Stomach (tissue), 9 donors: Measurements from ENCODE around the gene NISCH. TPM values are rescaled to one million over a fixed set of nuclear protein-coding genes. Genes with fewer than 3 reads are reported as not detected.

Experiments
- DNase-seq, 2 donors: peaks; one replicate each; pipeline versions ENCODE4 v3.0.0 to v3.0.0-alpha.2; 2013 to 2019
- H3K27ac ChIP-seq, 5 donors: fragments of 200-600 bp in 4 of 5; sonication (generic) in 4 of 5; one replicate each; pipeline ENCODE4 v1.5.1; 2013 to 2019; ENCODE audit warnings: mild to moderate bottlenecking in 1 of 5, moderate library complexity in 1 of 5
- H3K27me3 ChIP-seq, 3 donors: fragments of 200-600 bp; sonication (generic); one replicate each; pipeline ENCODE4 v1.5.1; 2017 to 2019; ENCODE audit warnings: mixed run types in 1 of 3
- H3K36me3 ChIP-seq, 4 donors: fragments of 200-600 bp; sonication (generic); 1 replicate in 3 of 4; 2 replicates in 1 of 4; pipeline ENCODE4 v1.5.1; 2016 to 2019
- H3K4me1 ChIP-seq, 4 donors: fragments of 200-600 bp; sonication (generic); one replicate each; pipeline ENCODE4 v1.5.1; 2016 to 2019
- H3K4me3 ChIP-seq, 4 donors: fragments of 200-600 bp; sonication (generic) in 3 of 4; one replicate each; pipeline ENCODE4 v1.5.1; 2016 to 2019; ENCODE audit warnings: mild to moderate bottlenecking in 1 of 4
- H3K9me3 ChIP-seq, 4 donors: fragments of 200-600 bp; sonication (generic); one replicate each; pipeline ENCODE4 v1.5.1; 2016 to 2019
- EP300 ChIP-seq: sonication (generic); formaldehyde crosslinking; IDR thresholded peaks from one replicate; pipeline ENCODE4 v1.6.1; 2017; ENCODE audit warnings: antibody characterized with exemption
- POLR2A ChIP-seq, 4 donors: fragments of 450-650 bp; IDR thresholded peaks; one replicate each; pipeline ENCODE4 v1.6.1; 2016; ENCODE audit warnings: antibody characterized with exemption in 4 of 4, control low read depth in 2 of 4, mild to moderate bottlenecking in 1 of 4, moderate library complexity in 1 of 4
- POLR2AphosphoS5 ChIP-seq, 3 donors: sonication (generic); formaldehyde crosslinking; IDR thresholded peaks; one replicate each; pipeline ENCODE4 v1.6.1; 2016; ENCODE audit warnings: antibody characterized with exemption in 3 of 3
- WGBS, 5 donors: extraction: QIAGEN DNeasy Blood & Tissue Kit in 3 of 5; methylation state at CpG; one replicate each; pipeline versions ENCODE4 v1.1.5 to v1.1.7; 2013 to 2018; 5-methylcytosine and 5-hydroxymethylcytosine counted together
- intact Hi-C: fragments of 100-400 bp; cut with DNase I; formaldehyde crosslinking; loops from one replicate; pipeline ENCODE4 v1.15.1; 2023; ENCODE audit warnings: low total_unique reads
- polyA plus RNA-seq, 3 donors: library from polyadenylated mRNA; stranded (reverse); fragments of 200-250 nt; gene quantifications; one replicate each; pipeline ENCODE4 v1.2.3, GENCODE V29; 2013
- total RNA-seq, 5 donors: library from RNA; depleted of rRNA; stranded (reverse); fragments of >200 nt; gene quantifications; one replicate each; pipeline versions ENCODE4 v1.1.0 to v1.2.3, GENCODE V29; 2014 to 2016
- TF ChIP-seq, protein P1 (sequence below), 7 experiments: fragments of 450-650 bp in 4 of 7; fragments of 200-600 bp in 3 of 7; sonication (generic) in 3 of 7; IDR thresholded peaks; one replicate each; pipeline ENCODE4 v1.5.1; 2016 to 2019; ENCODE audit warnings: antibody characterized with exemption in 7 of 7, control low read depth in 2 of 7, mild to moderate bottlenecking in 1 of 7
- donor health status: healthy with polysubstance abuse.
- donor health status: Bipolar disorder and iron deficiency.
- donor health status: healthy.

NISCH gene
- total and polyA plus RNA-seq, 8 donors = 18.3 to 456 (median 69.9) TPM

DNA sequence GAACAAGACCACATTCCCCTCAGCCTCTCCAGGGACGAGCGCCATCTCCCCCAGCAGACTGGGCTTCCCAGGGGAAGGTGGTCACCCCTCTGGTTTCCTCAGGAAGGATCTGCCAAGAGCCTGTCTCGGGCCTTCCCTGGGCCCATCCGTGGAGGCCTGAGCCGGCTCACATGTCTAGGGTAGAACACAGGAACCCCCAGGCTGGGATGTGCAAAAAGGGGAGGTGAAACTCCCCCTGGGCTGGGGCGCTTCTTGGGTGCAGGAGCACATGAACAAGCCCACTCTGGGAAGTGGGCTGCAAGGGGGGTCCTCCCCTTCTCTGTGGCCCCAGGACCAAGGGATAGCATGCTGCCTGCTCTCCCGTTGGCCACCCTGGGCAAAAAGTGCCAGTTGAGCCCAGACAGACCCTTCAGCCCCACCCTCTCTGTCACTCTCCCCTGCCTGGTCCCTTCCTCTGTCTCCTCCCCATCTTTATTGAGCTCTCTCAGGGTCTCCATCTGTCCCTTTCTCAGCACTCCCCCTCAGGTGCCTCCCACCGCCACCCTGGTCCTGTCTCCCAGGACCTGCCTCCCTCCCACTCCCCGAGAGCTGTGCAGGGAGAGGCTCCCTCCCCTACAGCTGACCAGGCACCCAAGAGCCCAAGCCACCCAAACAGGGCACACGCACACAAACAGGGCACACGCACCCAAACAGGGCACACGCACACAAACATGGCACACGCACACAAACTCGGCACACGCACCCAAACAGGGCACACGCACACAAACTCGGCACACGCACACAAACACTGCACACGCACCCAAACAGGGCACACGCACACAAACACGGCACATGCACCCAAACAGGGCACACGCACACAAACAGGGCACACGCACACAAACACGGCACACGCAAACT lies 11.4 kb upstream of the NISCH start:
- peaks cover 0 to 18% (median 13%) of the 10 kb centered on the region in 4 donors for H3K4me1 ChIP-seq
- no peak overlapping the region for H3K27ac ChIP-seq
- intact Hi-C loops = no loop called here
- TF ChIP-seq, protein P1, sequence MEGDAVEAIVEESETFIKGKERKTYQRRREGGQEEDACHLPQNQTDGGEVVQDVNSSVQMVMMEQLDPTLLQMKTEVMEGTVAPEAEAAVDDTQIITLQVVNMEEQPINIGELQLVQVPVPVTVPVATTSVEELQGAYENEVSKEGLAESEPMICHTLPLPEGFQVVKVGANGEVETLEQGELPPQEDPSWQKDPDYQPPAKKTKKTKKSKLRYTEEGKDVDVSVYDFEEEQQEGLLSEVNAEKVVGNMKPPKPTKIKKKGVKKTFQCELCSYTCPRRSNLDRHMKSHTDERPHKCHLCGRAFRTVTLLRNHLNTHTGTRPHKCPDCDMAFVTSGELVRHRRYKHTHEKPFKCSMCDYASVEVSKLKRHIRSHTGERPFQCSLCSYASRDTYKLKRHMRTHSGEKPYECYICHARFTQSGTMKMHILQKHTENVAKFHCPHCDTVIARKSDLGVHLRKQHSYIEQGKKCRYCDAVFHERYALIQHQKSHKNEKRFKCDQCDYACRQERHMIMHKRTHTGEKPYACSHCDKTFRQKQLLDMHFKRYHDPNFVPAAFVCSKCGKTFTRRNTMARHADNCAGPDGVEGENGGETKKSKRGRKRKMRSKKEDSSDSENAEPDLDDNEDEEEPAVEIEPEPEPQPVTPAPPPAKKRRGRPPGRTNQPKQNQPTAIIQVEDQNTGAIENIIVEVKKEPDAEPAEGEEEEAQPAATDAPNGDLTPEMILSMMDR (IDR thresholded peaks at IDR 0.05) = no peak
- no peak for TF ChIP-seq EP300
- no peak for TF ChIP-seq POLR2AphosphoS5 (IDR thresholded peaks at IDR 0.05)
- no peak for TF ChIP-seq POLR2A (IDR thresholded peaks at IDR 0.05)
- no peaks in the 10 kb centered on the region for H3K27me3 ChIP-seq
- H3K36me3 ChIP-seq = no peaks in the 10 kb centered on the region
- no peaks in the 10 kb centered on the region for H3K9me3 ChIP-seq
- DNase-seq = no peak
- WGBS, 5 donors = 80 to 90% (median 90%) methylated on average over 24 to 25 of the region's 25 CpGs
- H3K4me3 ChIP-seq = peak overlapping the region; percentile 2 to 37 (median 24)

DNA sequence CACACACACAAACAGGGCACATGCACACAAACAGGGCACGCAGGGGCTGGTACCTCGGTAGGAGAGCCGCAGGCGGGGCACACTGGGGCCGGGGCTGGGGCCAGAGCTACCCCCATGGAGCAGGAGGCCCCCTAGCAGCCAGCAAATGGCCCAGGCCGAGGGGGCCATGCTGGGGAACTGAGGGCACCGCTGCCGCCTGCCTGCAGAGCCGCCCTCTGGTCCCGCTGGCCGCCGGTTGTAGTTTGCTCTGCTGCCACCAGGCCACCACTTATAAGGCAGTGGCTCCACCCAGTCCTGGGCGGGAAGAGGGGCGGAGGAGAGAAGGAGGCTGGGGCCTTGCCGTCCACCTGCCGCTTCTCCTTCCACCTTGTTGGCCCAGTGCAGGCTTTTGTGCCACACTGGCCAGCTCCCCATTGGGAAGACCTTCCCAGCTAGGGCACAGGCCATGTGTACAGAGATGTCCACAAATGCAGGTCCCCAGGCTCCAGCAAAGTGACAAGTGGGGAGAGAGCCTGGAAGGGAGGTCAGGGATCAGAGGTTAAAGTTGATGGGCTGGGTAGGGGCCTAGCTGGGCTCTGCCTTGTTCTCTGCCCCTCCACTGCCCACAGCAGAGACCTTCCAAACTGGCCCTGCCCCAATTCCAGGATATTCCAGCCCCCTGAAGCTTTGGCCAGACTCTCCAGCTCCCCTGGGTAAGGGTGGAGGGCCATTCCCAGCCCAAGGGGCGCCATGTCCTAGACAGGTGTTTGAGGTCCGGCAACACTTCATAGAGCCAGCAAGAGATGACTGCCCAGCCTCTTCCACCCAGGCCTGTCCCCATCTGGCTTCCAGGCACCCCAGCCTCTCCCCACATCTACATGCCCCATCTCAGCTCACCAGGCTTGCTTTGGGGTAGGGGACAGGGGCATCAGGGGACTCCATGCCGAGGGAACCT lies 10.3 kb upstream of the NISCH start, which contains the start of gene SEMA3G:
Gene SEMA3G, minus strand, starts transcription at position 244 of the 934 bp plus-strand sequence. Its CDS starts 76 bp downstream, at position 168.
- Histone ChIP-seq H3K9me3 (no peaks in the 10 kb centered on the region), H3K4me1 (peaks cover 4 to 27% (median 19%) of the 10 kb centered on the region in 4 donors), H3K36me3 (no peaks in the 10 kb centered on the region), H3K27ac (peak within 1 kb of the TSS in 2 of 5 donors; percentile 35 to 39), H3K4me3 (peak within 1 kb of the TSS; percentile 2 to 37 (median 30)), H3K27me3 (no peaks in the 10 kb centered on the region)
- 18 to 25% (median 22%) methylated on average over 11 to 19 of the region's 19 CpGs for WGBS, 5 donors
- intact Hi-C loops = no loop called here
- TF ChIP-seq EP300 (no peak), POLR2AphosphoS5 (IDR thresholded peaks at IDR 0.05) (peak; percentile 21 to 72 (median 71)), POLR2A (IDR thresholded peaks at IDR 0.05) (peak in 1 of 4 donors; percentile 33)
- TF ChIP-seq, protein P1 (IDR thresholded peaks at IDR 0.05) = peak in 5 of 7 experiments; percentile 69 to 80 (median 74)
- DNase-seq = peak; percentile 90 to 92

DNA sequence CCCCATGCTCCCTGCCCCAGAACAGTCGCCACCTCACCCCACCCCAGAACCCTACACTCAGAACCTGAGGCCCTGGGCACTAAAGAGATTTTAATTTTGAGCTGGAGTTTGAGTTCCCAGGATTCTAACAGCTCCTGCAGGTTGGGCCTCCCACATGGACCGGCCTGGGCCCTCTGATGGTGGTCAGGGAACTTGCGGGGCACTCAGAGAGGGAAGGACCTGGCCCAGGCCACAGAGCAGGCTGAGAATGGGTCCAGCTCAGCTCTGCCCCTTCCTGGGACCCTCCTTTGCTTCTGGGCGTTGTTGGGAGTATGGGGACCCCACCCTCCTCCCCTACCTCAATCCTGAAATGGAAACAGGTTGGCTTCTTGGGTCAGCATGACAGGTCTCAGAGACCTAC lies 9.4 kb upstream of the NISCH start:
- Histone ChIP-seq H3K27me3 (no peaks in the 10 kb centered on the region), H3K4me1 (peaks cover 4 to 33% (median 22%) of the 10 kb centered on the region in 4 donors), H3K36me3 (no peaks in the 10 kb centered on the region), H3K4me3 (no peak overlapping the region), H3K9me3 (no peaks in the 10 kb centered on the region), H3K27ac (no peak overlapping the region)
- intact Hi-C loops = no loop called here
- WGBS, 5 donors = 79 to 100% (median 87%) methylated on average over 2 to 4 of the region's 4 CpGs
- DNase-seq = peak in 1 of 2 donors; percentile 2
- TF ChIP-seq, protein P1 (IDR thresholded peaks at IDR 0.05) = no peak
- TF ChIP-seq EP300 = no peak
- TF ChIP-seq POLR2A (IDR thresholded peaks at IDR 0.05) = no peak
- no peak for TF ChIP-seq POLR2AphosphoS5 (IDR thresholded peaks at IDR 0.05)
